Erythroblast (primary cell): ENCODE data around the gene DNAH11.
"Not testable (repeated sequence)": the region's sequence is repeated elsewhere in the genome, so short reads cannot be mapped to it uniquely, and the experiment has no call there.

Source experiments
- GATA1 ChIP-seq: IDR thresholded peaks from 2 replicates; pipeline ENCODE4 v1.6.1; 2011; ENCODE audit warnings: low read depth, mild to moderate bottlenecking, control low read depth, low read length, moderate library complexity
- POLR2A ChIP-seq: IDR thresholded peaks from 2 replicates; pipeline ENCODE4 v1.6.1; 2011; ENCODE audit warnings: mild to moderate bottlenecking, low read length

DNA sequence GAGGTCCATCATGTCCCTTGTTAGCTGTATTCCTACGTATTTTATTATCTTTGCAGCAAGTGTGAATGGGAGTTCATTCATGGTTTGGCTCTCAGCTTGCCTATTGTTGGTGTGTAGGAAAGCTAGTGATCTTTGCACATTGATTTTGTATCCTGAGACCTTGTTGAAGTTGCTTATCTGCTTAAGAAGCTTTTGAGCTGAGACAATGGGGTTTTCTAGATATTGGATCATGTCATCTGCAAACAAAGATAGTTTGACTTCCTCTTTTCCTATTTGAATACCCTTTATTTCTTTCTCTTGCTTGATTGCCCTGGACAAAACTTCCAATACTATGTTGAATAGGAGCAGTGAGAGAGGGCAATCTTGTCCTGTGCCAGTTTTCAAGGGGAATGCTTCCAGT, 10.4 kb upstream of the DNAH11 start:
- TF ChIP-seq POLR2A, GATA1: not testable (repeated sequence)
